Neutrophil (primary cell): ENCODE data around the gene USP25.

Experiments
- H3K27ac ChIP-seq: fragments of 200-600 bp; sonication (generic); 2 replicates; pipeline ENCODE4 v1.5.1; 2016; ENCODE audit warnings: mild to moderate bottlenecking, moderate library complexity
- H3K27me3 ChIP-seq: fragments of 200-600 bp; sonication (generic); 2 replicates; pipeline ENCODE4 v1.6.0; 2016; ENCODE audit warnings: mild to moderate bottlenecking
- H3K36me3 ChIP-seq: fragments of 200-600 bp; sonication (generic); 2 replicates; pipeline ENCODE4 v1.5.1; 2017
- H3K4me1 ChIP-seq, 2 experiments: fragments of 200-600 bp in 1 of 2; sonication (generic) in 1 of 2; 1 replicate in 1 of 2; 2 replicates in 1 of 2; pipeline versions ENCODE4 v1.5.1 to v1.6.1; 2013 to 2016; ENCODE audit warnings: low read depth in 1 of 2, low read length in 1 of 2, mild to moderate bottlenecking in 1 of 2, moderate library complexity in 1 of 2; ENCODE audit not compliant: control insufficient read depth in 1 of 2, insufficient read depth in 1 of 2
- H3K4me3 ChIP-seq, 2 experiments: fragments of 200-600 bp in 1 of 2; sonication (generic) in 1 of 2; 1 replicate in 1 of 2; 2 replicates in 1 of 2; pipeline ENCODE4 v1.5.1; 2013 to 2016; ENCODE audit warnings: low read depth in 1 of 2, low read length in 1 of 2, mild to moderate bottlenecking in 1 of 2, moderate library complexity in 1 of 2
- H3K9me3 ChIP-seq: fragments of 200-600 bp; sonication (generic); 2 replicates; pipeline ENCODE4 v1.5.1; 2016
- TF ChIP-seq, protein P1 (sequence below): fragments of 200-600 bp; sonication (generic); IDR thresholded peaks from 2 replicates; pipeline ENCODE4 v1.5.1; 2016; ENCODE audit warnings: antibody characterized with exemption

The USP25 gene

GRCh38 chr21:15860541-15860940, 130.8 kb downstream of the USP25 start:
- no peaks in the 10 kb centered on the region for H3K4me1 ChIP-seq
- H3K27me3 ChIP-seq, result no peaks in the 10 kb centered on the region
- peaks cover 9% of the 10 kb centered on the region for H3K36me3 ChIP-seq
- TF ChIP-seq, protein P1, sequence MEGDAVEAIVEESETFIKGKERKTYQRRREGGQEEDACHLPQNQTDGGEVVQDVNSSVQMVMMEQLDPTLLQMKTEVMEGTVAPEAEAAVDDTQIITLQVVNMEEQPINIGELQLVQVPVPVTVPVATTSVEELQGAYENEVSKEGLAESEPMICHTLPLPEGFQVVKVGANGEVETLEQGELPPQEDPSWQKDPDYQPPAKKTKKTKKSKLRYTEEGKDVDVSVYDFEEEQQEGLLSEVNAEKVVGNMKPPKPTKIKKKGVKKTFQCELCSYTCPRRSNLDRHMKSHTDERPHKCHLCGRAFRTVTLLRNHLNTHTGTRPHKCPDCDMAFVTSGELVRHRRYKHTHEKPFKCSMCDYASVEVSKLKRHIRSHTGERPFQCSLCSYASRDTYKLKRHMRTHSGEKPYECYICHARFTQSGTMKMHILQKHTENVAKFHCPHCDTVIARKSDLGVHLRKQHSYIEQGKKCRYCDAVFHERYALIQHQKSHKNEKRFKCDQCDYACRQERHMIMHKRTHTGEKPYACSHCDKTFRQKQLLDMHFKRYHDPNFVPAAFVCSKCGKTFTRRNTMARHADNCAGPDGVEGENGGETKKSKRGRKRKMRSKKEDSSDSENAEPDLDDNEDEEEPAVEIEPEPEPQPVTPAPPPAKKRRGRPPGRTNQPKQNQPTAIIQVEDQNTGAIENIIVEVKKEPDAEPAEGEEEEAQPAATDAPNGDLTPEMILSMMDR, result no peak
- no peak overlapping the region for H3K4me3 ChIP-seq
- H3K27ac ChIP-seq, result no peak overlapping the region
- H3K9me3 ChIP-seq, result no peaks in the 10 kb centered on the region

- TF ChIP-seq, protein P1, result no peak
- H3K27me3 ChIP-seq, result no peaks in the 10 kb centered on the region
- peaks cover 64% of the 10 kb centered on the region for H3K36me3 ChIP-seq
Measured at GRCh38 chr21:15868940-15869339, 139.2 kb downstream of the USP25 start.

DNA sequence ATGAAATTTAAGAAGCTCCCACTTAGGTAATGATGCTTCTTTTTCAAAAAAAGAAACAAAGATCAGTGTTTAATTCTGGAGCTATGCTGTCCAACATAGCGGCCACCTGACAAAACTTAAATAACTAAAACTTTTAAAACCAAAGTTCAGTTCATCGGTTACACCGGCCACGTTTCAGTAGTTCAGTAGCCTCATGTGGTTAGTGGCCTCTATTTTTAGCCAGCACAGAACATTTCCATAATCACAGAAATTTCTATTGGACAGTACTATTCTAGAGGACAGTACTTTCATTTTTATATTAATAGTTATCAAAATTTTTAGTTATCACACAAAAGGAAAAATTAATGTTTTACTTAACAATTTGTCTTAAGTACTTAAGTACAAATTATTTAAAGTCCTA, 141.0 kb downstream of the USP25 start:
- no peaks in the 10 kb centered on the region for H3K9me3 ChIP-seq
- peaks cover 0 to 11% of the 10 kb centered on the region in 2 experiments for H3K4me1 ChIP-seq
- H3K4me3 ChIP-seq, result no peak overlapping the region
- no peaks in the 10 kb centered on the region for H3K27me3 ChIP-seq
- peaks cover 71% of the 10 kb centered on the region for H3K36me3 ChIP-seq
- no peak overlapping the region for H3K27ac ChIP-seq
- TF ChIP-seq, protein P1, result no peak

More at GRCh38 chr21:15868940-15869339, 139.2 kb downstream of the USP25 start:
- Histone ChIP-seq H3K27ac (no peak overlapping the region), H3K4me3 (no peak overlapping the region), H3K4me1 (peaks cover 0 to 12% of the 10 kb centered on the region in 2 experiments), H3K9me3 (no peaks in the 10 kb centered on the region)

GRCh38 chr21:15872236-15872635, 142.5 kb downstream of the USP25 start:
- Histone ChIP-seq H3K27me3 (no peaks in the 10 kb centered on the region), H3K9me3 (no peaks in the 10 kb centered on the region), H3K4me3 (no peak overlapping the region), H3K27ac (no peak overlapping the region), H3K36me3 (peaks cover 76% of the 10 kb centered on the region), H3K4me1 (no peaks in the 10 kb centered on the region)
- TF ChIP-seq, protein P1, result no peak

GRCh38 chr21:15874615-15875014, 144.8 kb downstream of the USP25 start:
- Histone ChIP-seq H3K4me1 (no peaks in the 10 kb centered on the region), H3K27me3 (no peaks in the 10 kb centered on the region), H3K27ac (no peak overlapping the region), H3K4me3 (no peak overlapping the region), H3K9me3 (no peaks in the 10 kb centered on the region), H3K36me3 (peaks cover 75% of the 10 kb centered on the region)
- TF ChIP-seq, protein P1, result no peak

GRCh38 chr21:15875286-15875685, 145.5 kb downstream of the USP25 start:
- H3K9me3 ChIP-seq, result no peaks in the 10 kb centered on the region
- H3K27me3 ChIP-seq, result no peaks in the 10 kb centered on the region
- no peaks in the 10 kb centered on the region for H3K4me1 ChIP-seq
- H3K4me3 ChIP-seq, result no peak overlapping the region
- H3K27ac ChIP-seq, result peak overlapping the region; percentile 43
- TF ChIP-seq, protein P1, result no peak
- peaks cover 74% of the 10 kb centered on the region for H3K36me3 ChIP-seq
